OCI-LY1 (cell line): ENCODE measurements around the gene PPP2R1B.

Experiments used
- CTCF ChIP-seq: fragments of 200-600 bp; sonication (generic), shearing (Covaris generic); IDR thresholded peaks from 2 replicates; pipeline ENCODE4 v1.5.1; 2017; ENCODE audit warnings: mild to moderate bottlenecking, antibody characterized with exemption, low read length, moderate library complexity, mixed read lengths
- EZH2 ChIP-seq: fragments of 200-600 bp; sonication (generic), shearing (Covaris generic); IDR thresholded peaks from 2 replicates; pipeline ENCODE4 v1.8.0; 2017; ENCODE audit warnings: borderline replicate concordance, mixed run types, mild to moderate bottlenecking, antibody characterized with exemption, low read length, moderate library complexity, mixed read lengths

- TF ChIP-seq CTCF (no peak), EZH2 (no peak)
Observed at GRCh38 chr11:111718436-111718835, 47.8 kb downstream of the PPP2R1B start.
